CD4-positive, alpha-beta memory T cell (primary cell): ENCODE measurements around the gene C4orf54. TPM values are rescaled to one million over a fixed set of nuclear protein-coding genes. Genes with fewer than 3 reads are reported as not detected.

Source experiments
- CTCF ChIA-PET: fragments of 350-600 bp; sonication (Branson Sonifier 250); formaldehyde crosslinking; loops from one replicate; lab custom pipeline; 2021; ENCODE audit warnings: inconsistent platforms; ENCODE audit not compliant: partially characterized antibody; lab: Charles Lee
- POLR2A ChIA-PET: fragments of 350-600 bp; sonication (Branson Sonifier 250); formaldehyde crosslinking; loops from one replicate; lab custom pipeline; 2021; ENCODE audit not compliant: partially characterized antibody; lab: Charles Lee
- DNase-seq, 5 donors: peaks; one replicate each; pipeline versions ENCODE4 v3.0.0 to v3.0.0-alpha.2; 2020 to 2022; ENCODE audit warnings: mixed read lengths in 1 of 5
- H3K27ac ChIP-seq: one replicate; pipeline ENCODE4 v1.7.0; 2013; ENCODE audit warnings: low read depth, low read length
- H3K27me3 ChIP-seq: 2 replicates; pipeline ENCODE4 v1.7.0; 2013; ENCODE audit warnings: mild to moderate bottlenecking, low read length, moderate library complexity; ENCODE audit not compliant: insufficient read depth
- H3K36me3 ChIP-seq: 2 replicates; pipeline ENCODE4 v1.7.0; 2013; ENCODE audit warnings: mild to moderate bottlenecking, low read length, moderate library complexity; ENCODE audit not compliant: insufficient read depth
- H3K4me1 ChIP-seq: 2 replicates; pipeline ENCODE4 v1.7.0; 2013; ENCODE audit warnings: mild to moderate bottlenecking, low read length, moderate library complexity; ENCODE audit not compliant: insufficient read depth
- H3K4me3 ChIP-seq, 2 donors: one replicate each; pipeline ENCODE4 v1.7.0; 2013; ENCODE audit warnings: low read length in 2 of 2, mild to moderate bottlenecking in 1 of 2
- H3K9me3 ChIP-seq, 2 donors: one replicate each; pipeline ENCODE4 v1.7.0; 2013; ENCODE audit warnings: low read length in 2 of 2, control low read depth in 1 of 2; ENCODE audit not compliant: control insufficient read depth in 1 of 2
- H3K27ac Mint-ChIP-seq, 7 donors: one replicate each; pipeline ENCODE4 v1.8.0; 2020 to 2021; ENCODE audit warnings: mixed read lengths in 7 of 7, mild to moderate bottlenecking in 6 of 7, inconsistent platforms in 3 of 7, moderate library complexity in 3 of 7
- H3K27me3 Mint-ChIP-seq, 2 donors: one replicate each; pipeline ENCODE4 v1.8.0; 2020 to 2021; ENCODE audit warnings: mixed read lengths in 2 of 2
- H3K36me3 Mint-ChIP-seq, 2 donors: one replicate each; pipeline ENCODE4 v1.8.0; 2020 to 2021; ENCODE audit warnings: mixed read lengths in 2 of 2, inconsistent platforms in 1 of 2, mild to moderate bottlenecking in 1 of 2
- H3K4me1 Mint-ChIP-seq, 4 donors: one replicate each; pipeline ENCODE4 v1.8.0; 2020 to 2021; ENCODE audit warnings: mixed read lengths in 4 of 4, mild to moderate bottlenecking in 1 of 4
- H3K4me3 Mint-ChIP-seq, 8 donors: one replicate each; pipeline ENCODE4 v1.8.0; 2020 to 2021; ENCODE audit warnings: mixed read lengths in 8 of 8, mild to moderate bottlenecking in 7 of 8, moderate library complexity in 6 of 8, inconsistent platforms in 3 of 8
- H3K9me3 Mint-ChIP-seq, 8 donors: one replicate each; pipeline ENCODE4 v1.8.0; 2020 to 2021; ENCODE audit warnings: mixed read lengths in 8 of 8, mild to moderate bottlenecking in 5 of 8, inconsistent platforms in 3 of 8, moderate library complexity in 1 of 8
- intact Hi-C: fragments of 100-400 bp; cut with micrococcal nuclease; formaldehyde crosslinking; loops from one replicate; pipeline ENCODE4 v1.15.1; 2023
- polyA plus RNA-seq, 2 donors: library from polyadenylated mRNA; unstranded; fragments of 300-500 nt; fragmentation: Illumina TruSeq; gene quantifications; one replicate each; pipeline ENCODE4 v1.2.3, GENCODE V29; 2021
- total RNA-seq, 2 experiments: library from RNA; stranded (reverse); gene quantifications; one replicate each; pipeline ENCODE4 v1.2.3, GENCODE V29; 2021

The C4orf54 gene
- total and polyA plus RNA-seq, 4 experiments from 2014 or later = not detected

DNA sequence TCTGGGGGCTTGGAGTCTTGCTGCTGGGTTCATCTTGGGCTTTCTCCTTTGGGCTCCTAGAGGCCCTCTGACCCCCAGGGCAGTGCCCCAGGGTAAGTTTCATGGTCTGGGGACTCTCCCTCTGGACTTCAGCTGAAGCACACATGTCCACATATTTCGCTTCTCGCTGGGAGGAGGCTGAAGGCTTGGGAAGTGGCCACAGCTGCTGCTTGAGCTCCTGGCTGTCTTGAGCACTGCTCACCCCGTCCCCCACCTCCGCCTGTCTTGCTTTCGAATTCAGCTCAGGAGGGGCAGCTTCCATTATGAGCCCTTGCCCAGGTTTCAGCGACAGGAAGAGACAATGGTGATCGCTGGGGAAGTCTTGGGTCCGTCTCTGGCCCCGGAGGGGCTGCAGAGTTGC, 3.7 kb downstream of the C4orf54 start:
- ChIA-PET POLR2A (no interaction called here), CTCF (no interaction called here)
- H3K27ac ChIP-seq = no peak overlapping the region
- H3K27ac Mint-ChIP-seq = no peak overlapping the region
- no peaks in the 10 kb centered on the region for H3K36me3 Mint-ChIP-seq
- no peaks in the 10 kb centered on the region for H3K36me3 ChIP-seq
- intact Hi-C loops = no loop called here
- H3K9me3 ChIP-seq = no peaks in the 10 kb centered on the region
- H3K4me3 Mint-ChIP-seq = no peak overlapping the region
- no peaks in the 10 kb centered on the region for H3K4me1 ChIP-seq
- no peaks in the 10 kb centered on the region for H3K9me3 Mint-ChIP-seq
- no peak overlapping the region for H3K4me3 ChIP-seq
- no peak for DNase-seq
- no peaks in the 10 kb centered on the region for H3K27me3 ChIP-seq
- peaks cover 0 to 2% of the 10 kb centered on the region in 2 donors for H3K27me3 Mint-ChIP-seq
- no peaks in the 10 kb centered on the region for H3K4me1 Mint-ChIP-seq

DNA sequence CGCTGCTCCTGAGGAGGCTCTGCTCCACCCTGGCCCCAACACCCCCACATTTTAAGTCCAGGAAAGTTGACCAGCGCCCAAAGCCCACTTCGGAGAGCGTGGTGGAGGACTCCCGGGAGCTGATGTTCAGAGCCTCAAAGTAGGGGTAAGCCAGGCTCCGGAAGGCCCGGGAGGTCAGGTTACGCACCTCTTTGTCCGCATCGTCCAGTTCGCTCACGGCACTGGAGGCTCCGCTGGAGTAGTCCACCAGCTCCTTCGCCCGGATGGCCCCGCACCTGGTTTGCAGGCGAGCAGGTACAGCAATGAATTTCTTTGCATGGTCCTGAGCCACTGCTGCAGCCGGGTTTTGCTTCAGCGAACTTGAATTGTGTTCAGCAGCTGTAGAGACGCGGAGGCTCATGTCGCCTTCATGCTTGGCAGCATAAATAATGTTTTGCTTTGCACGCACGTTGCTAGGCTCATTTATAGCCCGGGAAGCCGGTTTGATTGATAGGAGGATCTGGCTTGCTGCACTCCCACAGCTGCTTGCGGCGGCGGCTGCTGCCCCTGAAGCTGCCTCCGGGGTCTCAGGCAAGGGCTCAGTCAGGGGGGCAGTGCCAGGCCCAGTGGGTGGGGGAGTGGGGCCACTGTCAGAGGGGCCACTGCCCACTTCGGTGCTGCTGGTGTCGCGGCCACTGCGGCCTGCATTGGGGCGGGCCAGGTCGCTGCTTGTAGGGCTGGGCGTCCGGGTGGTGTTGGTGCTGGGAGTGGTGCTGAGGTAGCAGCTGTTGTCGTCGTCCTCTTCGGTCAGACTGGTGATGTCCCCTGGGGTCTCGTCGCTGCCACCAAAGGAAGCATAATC, 4.8 kb downstream of the C4orf54 start:
- CTCF ChIA-PET = no interaction called here
- POLR2A ChIA-PET = no interaction called here
- no peaks in the 10 kb centered on the region for H3K36me3 ChIP-seq
- Mint-ChIP-seq H3K36me3 (no peaks in the 10 kb centered on the region), H3K9me3 (no peaks in the 10 kb centered on the region), H3K27me3 (peaks cover 0 to 2% of the 10 kb centered on the region in 2 donors), H3K4me3 (no peak overlapping the region), H3K27ac (peak overlapping the region in 1 of 7 donors; percentile 75), H3K4me1 (no peaks in the 10 kb centered on the region)
- peak in 1 of 5 donors; percentile 27 for DNase-seq
- H3K27ac ChIP-seq = no peak overlapping the region
- no peaks in the 10 kb centered on the region for H3K4me1 ChIP-seq
- H3K9me3 ChIP-seq = no peaks in the 10 kb centered on the region
- intact Hi-C loops = no loop called here
- no peak overlapping the region for H3K4me3 ChIP-seq
- H3K27me3 ChIP-seq = no peaks in the 10 kb centered on the region

DNA sequence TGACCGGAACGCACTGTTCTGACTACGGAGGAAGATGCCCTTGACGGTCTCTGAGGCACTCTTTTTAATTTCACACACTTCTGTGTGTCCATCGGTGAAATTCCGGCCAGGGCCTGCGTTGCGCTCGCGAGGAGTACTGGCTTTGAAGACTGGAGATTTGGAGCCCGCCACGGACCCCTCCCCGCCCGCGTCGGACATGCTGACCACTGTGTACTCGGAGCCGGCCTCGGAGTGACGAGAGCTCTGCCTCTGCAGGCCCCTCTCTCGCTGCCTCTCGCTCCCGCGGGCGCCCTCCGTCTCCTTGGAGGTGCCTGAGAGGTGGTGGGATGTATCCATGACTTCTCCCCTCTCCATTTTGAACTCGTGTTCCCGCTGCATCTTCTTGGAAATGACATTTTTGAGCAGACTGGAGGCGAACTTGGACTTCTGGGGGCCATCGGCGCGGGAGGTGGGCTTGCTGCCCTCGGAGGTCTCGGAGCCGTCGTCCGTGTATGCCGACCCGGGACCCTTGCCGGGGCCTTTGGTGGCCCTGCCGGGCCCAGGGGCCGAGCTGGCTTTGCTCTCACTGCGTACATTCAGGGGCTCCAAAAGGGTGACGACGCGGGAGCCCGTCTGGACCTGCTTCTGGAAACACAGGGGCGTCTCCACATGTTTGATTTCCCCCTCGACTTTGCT, 5.7 kb downstream of the C4orf54 start:
- no peaks in the 10 kb centered on the region for H3K9me3 ChIP-seq
- Mint-ChIP-seq H3K27ac (peak overlapping the region in 1 of 7 donors; percentile 75), H3K27me3 (peaks cover 0 to 2% of the 10 kb centered on the region in 2 donors), H3K4me3 (no peak overlapping the region), H3K4me1 (no peaks in the 10 kb centered on the region), H3K36me3 (no peaks in the 10 kb centered on the region), H3K9me3 (no peaks in the 10 kb centered on the region)
- ChIA-PET CTCF (no interaction called here), POLR2A (no interaction called here)
- DNase-seq = peak in 1 of 5 donors; percentile 37
- no peak overlapping the region for H3K4me3 ChIP-seq
- no peaks in the 10 kb centered on the region for H3K27me3 ChIP-seq
- intact Hi-C loops = no loop called here
- H3K4me1 ChIP-seq = no peaks in the 10 kb centered on the region
- no peak overlapping the region for H3K27ac ChIP-seq
- no peaks in the 10 kb centered on the region for H3K36me3 ChIP-seq

DNA sequence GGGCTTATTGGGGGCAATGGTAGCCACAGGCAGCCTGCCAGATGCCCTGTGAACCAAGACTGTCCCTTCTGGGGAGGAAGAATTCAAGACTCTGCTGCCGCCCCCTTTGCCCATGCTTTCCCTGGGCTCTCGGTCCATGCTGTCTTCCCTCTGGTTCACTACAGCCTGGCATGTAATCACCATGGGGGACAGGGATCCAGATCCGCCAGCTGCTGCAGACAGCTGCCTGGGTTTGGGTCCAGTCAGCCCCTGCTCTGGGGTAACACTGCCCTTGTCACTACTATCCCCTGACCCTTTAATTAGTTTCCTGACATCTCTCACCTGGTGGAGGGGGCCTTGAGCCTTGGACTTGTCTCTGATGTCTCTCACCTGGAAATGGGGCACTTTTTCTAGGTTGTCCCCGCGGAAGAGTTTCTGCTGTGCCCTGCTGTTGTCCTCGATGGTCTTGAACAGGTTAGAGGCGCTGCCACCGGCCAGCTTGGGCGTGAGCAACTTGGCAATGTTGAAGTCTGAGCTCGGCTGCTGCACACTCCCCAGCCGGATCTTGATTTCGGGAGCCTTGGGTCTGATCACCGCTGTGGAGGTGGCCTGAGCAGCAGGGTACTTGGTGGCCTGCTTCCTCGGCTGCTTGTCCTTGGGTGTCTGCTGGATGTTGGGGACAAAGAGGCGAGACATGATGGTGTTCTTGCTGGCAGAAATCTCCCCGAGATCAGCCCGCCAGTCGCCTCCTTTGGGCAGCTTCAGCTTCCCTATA, 6.4 kb downstream of the C4orf54 start:
- H3K4me1 ChIP-seq = no peaks in the 10 kb centered on the region
- Mint-ChIP-seq H3K27ac (no peak overlapping the region), H3K27me3 (peaks cover 0 to 2% of the 10 kb centered on the region in 2 donors), H3K4me3 (no peak overlapping the region), H3K4me1 (no peaks in the 10 kb centered on the region), H3K9me3 (no peaks in the 10 kb centered on the region), H3K36me3 (no peaks in the 10 kb centered on the region)
- H3K4me3 ChIP-seq = no peak overlapping the region
- no peaks in the 10 kb centered on the region for H3K9me3 ChIP-seq
- H3K27ac ChIP-seq = no peak overlapping the region
- ChIA-PET CTCF (no interaction called here), POLR2A (no interaction called here)
- no peaks in the 10 kb centered on the region for H3K27me3 ChIP-seq
- intact Hi-C loops = no loop called here
- DNase-seq = peak in 1 of 5 donors; percentile 7
- H3K36me3 ChIP-seq = no peaks in the 10 kb centered on the region

DNA sequence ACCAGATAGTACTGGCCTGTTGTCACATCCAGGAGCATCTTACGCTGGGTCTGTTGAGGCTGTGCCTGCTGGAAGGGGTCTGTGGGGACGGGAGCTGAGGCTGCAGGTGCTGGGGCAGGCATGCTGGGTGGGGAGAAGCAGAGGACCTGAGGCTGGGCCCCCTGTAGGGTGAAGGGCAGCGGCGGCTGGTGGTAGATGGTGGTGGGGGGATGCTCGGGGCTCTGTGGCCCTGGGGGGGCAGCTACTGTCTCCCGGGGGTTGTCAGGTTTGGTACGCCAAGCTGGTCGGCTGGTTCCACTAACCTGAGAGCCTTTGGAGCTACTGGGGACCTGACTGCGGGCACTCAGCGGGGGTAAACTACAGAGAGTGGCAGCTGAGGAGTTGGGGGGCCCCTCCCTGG, 7.8 kb downstream of the C4orf54 start:
- Mint-ChIP-seq H3K27me3 (no peaks in the 10 kb centered on the region), H3K27ac (no peak overlapping the region), H3K4me1 (no peaks in the 10 kb centered on the region), H3K4me3 (no peak overlapping the region), H3K9me3 (no peaks in the 10 kb centered on the region), H3K36me3 (no peaks in the 10 kb centered on the region)
- no peak for DNase-seq
- no peak overlapping the region for H3K4me3 ChIP-seq
- no peaks in the 10 kb centered on the region for H3K36me3 ChIP-seq
- no peaks in the 10 kb centered on the region for H3K27me3 ChIP-seq
- no peaks in the 10 kb centered on the region for H3K4me1 ChIP-seq
- intact Hi-C loops = no loop called here
- ChIA-PET CTCF (no interaction called here), POLR2A (no interaction called here)
- no peaks in the 10 kb centered on the region for H3K9me3 ChIP-seq
- H3K27ac ChIP-seq = no peak overlapping the region

DNA sequence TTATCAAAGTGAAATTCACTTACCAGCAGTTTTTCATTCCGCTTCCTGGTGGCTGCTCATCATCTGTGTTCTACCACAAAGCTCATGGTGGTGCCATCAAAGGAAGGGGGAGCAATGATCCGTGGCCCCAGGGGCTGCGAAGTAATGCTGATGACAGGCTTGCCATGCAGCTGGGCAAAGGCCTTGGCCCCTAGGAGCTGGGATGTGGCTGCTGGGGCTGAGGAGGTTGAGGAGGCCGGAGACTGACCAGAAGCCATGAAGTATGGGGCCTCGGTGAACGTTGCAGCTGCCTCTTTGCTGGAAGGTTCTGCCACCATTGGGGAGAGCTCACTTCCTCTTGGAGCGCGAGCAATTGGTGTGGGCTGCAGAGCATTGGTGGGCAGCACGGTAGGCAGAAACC, 8.4 kb downstream of the C4orf54 start:
- Mint-ChIP-seq H3K4me1 (no peaks in the 10 kb centered on the region), H3K27me3 (no peaks in the 10 kb centered on the region), H3K36me3 (no peaks in the 10 kb centered on the region), H3K4me3 (no peak overlapping the region), H3K27ac (no peak overlapping the region), H3K9me3 (no peaks in the 10 kb centered on the region)
- CTCF ChIA-PET = no interaction called here
- POLR2A ChIA-PET = no interaction called here
- DNase-seq = no peak
- Histone ChIP-seq H3K4me3 (no peak overlapping the region), H3K27me3 (no peaks in the 10 kb centered on the region), H3K4me1 (no peaks in the 10 kb centered on the region), H3K36me3 (no peaks in the 10 kb centered on the region), H3K9me3 (no peaks in the 10 kb centered on the region), H3K27ac (no peak overlapping the region)
- intact Hi-C loops = no loop called here

DNA sequence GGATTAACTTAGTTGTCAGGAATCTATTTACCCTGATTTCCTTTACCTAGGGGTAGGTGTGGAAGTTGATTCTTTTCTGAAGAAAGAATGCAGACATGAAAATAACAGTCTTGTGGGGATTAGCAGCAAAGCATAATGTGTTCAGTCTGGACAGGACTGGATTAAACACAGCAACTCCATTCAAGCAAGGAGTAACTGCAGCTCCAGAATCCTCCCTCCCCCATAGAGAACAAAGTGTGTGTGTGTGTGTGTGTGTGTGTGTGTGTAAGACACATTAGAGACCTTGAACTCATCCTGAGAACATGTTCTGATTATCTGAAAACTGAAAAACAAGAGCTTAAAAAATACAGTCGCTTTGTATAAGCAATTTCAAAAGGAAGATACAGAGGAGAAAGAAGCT, 9.3 kb downstream of the C4orf54 start:
- POLR2A ChIA-PET = no interaction called here
- Histone ChIP-seq H3K9me3 (no peaks in the 10 kb centered on the region), H3K4me3 (no peak overlapping the region), H3K36me3 (no peaks in the 10 kb centered on the region), H3K27ac (no peak overlapping the region), H3K4me1 (no peaks in the 10 kb centered on the region), H3K27me3 (no peaks in the 10 kb centered on the region)
- Mint-ChIP-seq H3K4me1 (no peaks in the 10 kb centered on the region), H3K36me3 (no peaks in the 10 kb centered on the region), H3K4me3 (no peak overlapping the region), H3K27me3 (no peaks in the 10 kb centered on the region), H3K27ac (no peak overlapping the region), H3K9me3 (no peaks in the 10 kb centered on the region)
- no peak for DNase-seq
- CTCF ChIA-PET = no interaction called here
- intact Hi-C loops = no loop called here
